Measurements from ENCODE around the gene TMEM139. TPM values are rescaled to one million over a fixed set of nuclear protein-coding genes. Genes with fewer than 3 reads are reported as not detected.

The TMEM139 gene
- total and polyA plus RNA-seq, 10 of the 15 experiments (the other 5 are each of a cell fraction or from before 2014, with no cell fraction given): 0.31 TPM; not detected in 9

GRCh38 chr7:143238289-143238980 is 46.3 kb upstream of the TMEM139 start:
- ATAC-seq (no peak), FAIRE-seq (no peak), DNase-seq (ENCODE audit: low read depth, low spot score) (no peak)
- Histone ChIP-seq H3K4me1 (ENCODE audit: control insufficient read depth, insufficient read depth, low read length) (no peaks in the 10 kb centered on the region), H3K9ac (ENCODE audit: control insufficient read depth, insufficient read depth, low read length) (no peak overlapping the region), H3K79me2 (ENCODE audit: control insufficient read depth, insufficient read depth, low read length) (no peaks in the 10 kb centered on the region), H3K27ac (ENCODE audit: control insufficient read depth, insufficient read depth) (no peak overlapping the region), H3K36me3 (ENCODE audit: control insufficient read depth in 2 of 2, insufficient read depth in 2 of 2, low read length in 1 of 2) (no peaks in the 10 kb centered on the region), H4K20me1 (ENCODE audit: control insufficient read depth, insufficient read depth) (no peaks in the 10 kb centered on the region), H2AFZ (ENCODE audit: control insufficient read depth, low read depth, low read length) (no peak overlapping the region), H3K27me3 (replicated peaks in 1 of 2; ENCODE audit: control insufficient read depth in 2 of 2, insufficient read depth in 2 of 2, low read length in 1 of 2) (no peaks in the 10 kb centered on the region), H3K9me3 (replicated peaks; ENCODE audit: control insufficient read depth, insufficient read depth, low read length) (no peaks in the 10 kb centered on the region; the same call in 2 of the 3 replicates), H3K4me3 (no peak overlapping the region), H3K4me2 (ENCODE audit: control insufficient read depth, insufficient read depth) (no peak overlapping the region)
- ChIA-PET CTCF (interaction anchor here (1.0 to 6.9 kb wide), 5 partner anchors 14 to 499 kb away, joined by 3 to 124 read pairs (median 34); no protein-coding TSS in a partner anchor), POLR2A (interaction anchor here (0.6 kb wide), 1 partner anchor 28 kb away, joined by 5 read pairs; no protein-coding TSS in a partner anchor), SMC1A (ENCODE audit: uncharacterized antibody, unreplicated experiment) (interaction anchor here (0.5 to 1.0 kb wide), 2 partner anchors 51 to 786 kb away, joined by 3 read pairs; no protein-coding TSS in a partner anchor), RAD21 (ENCODE audit: unreplicated experiment) (interaction anchor here (1.0 kb wide), 1 partner anchor 179 kb away, joined by 3 read pairs; no protein-coding TSS in a partner anchor)
- in situ Hi-C loops (cut with MboI) (no loop called here), intact Hi-C loops (cut with micrococcal nuclease; ENCODE audit: unreplicated experiment) (no loop called here)
- no TSS peak for BruUV-seq (replicated peaks)
- 50% methylated on average over 1 of the region's 1 CpG for WGBS (ENCODE audit: insufficient coverage, insufficient replicate concordance, low lambda C conversion rate, missing lambda C conversion rate)
- TF ChIP-seq HCFC1 (IDR thresholded peaks at IDR 0.05; ENCODE audit: low read length) (no peak), REST (IDR thresholded peaks at IDR 0.05; ENCODE audit: low read depth, low read length) (no peak), ZNF207 (IDR thresholded peaks at IDR 0.05; ENCODE audit: borderline replicate concordance) (no peak), ZBTB11 (CRISPR knock-in tag; IDR thresholded peaks at IDR 0.05) (no peak), JUND (IDR thresholded peaks at IDR 0.05; ENCODE audit: low read depth, low read length) (no peak), E2F4 (IDR thresholded peaks at IDR 0.05; ENCODE audit: low read depth, low read length) (no peak), IRF3 (IDR thresholded peaks at IDR 0.05) (no peak), NBN (IDR thresholded peaks at IDR 0.05) (no peak), BCL3 (IDR thresholded peaks at IDR 0.05; ENCODE audit: borderline replicate concordance, insufficient read depth, low read depth, low read length, poor library complexity, severe bottlenecking) (no peak), HDAC6 (IDR thresholded peaks at IDR 0.05; ENCODE audit: unreplicated experiment) (no peak), SUZ12 (IDR thresholded peaks at IDR 0.05; ENCODE audit: unreplicated experiment) (no peak), TCF3 (IDR thresholded peaks at IDR 0.05; ENCODE audit: borderline replicate concordance, insufficient read depth, low read depth, low read length) (no peak)

Data from GM12878 (cell line).